IMR-90 (cell line): Measurements from ENCODE around the gene SMYD4.
"Not testable (repeated sequence)": the region's sequence is repeated elsewhere in the genome, so short reads cannot be mapped to it uniquely, and the experiment has no call there.

Source experiments
- POLR2A ChIP-seq: IDR thresholded peaks from 2 replicates; pipeline ENCODE4 v1.6.1; 2012; ENCODE audit warnings: mild to moderate bottlenecking, low read depth, low read length
- TF ChIP-seq, protein P1 (sequence below): conservative IDR thresholded peaks from 2 replicates; pipeline ENCODE4 v1.5.1; 2012; ENCODE audit warnings: mild to moderate bottlenecking, low read depth, low read length, improper control_type of control experiment

- TF ChIP-seq, protein P1, sequence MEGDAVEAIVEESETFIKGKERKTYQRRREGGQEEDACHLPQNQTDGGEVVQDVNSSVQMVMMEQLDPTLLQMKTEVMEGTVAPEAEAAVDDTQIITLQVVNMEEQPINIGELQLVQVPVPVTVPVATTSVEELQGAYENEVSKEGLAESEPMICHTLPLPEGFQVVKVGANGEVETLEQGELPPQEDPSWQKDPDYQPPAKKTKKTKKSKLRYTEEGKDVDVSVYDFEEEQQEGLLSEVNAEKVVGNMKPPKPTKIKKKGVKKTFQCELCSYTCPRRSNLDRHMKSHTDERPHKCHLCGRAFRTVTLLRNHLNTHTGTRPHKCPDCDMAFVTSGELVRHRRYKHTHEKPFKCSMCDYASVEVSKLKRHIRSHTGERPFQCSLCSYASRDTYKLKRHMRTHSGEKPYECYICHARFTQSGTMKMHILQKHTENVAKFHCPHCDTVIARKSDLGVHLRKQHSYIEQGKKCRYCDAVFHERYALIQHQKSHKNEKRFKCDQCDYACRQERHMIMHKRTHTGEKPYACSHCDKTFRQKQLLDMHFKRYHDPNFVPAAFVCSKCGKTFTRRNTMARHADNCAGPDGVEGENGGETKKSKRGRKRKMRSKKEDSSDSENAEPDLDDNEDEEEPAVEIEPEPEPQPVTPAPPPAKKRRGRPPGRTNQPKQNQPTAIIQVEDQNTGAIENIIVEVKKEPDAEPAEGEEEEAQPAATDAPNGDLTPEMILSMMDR: not testable (repeated sequence)
- not testable (repeated sequence) for TF ChIP-seq POLR2A
These were observed 56.6 kb downstream of the SMYD4 start for GRCh38 chr17:1773000-1773695.
